Smooth muscle cell of the coronary artery (primary cell): ENCODE data around the gene PFDN1. TPM values are rescaled to one million over a fixed set of nuclear protein-coding genes. Genes with fewer than 3 reads are reported as not detected.

Experiments used
- total RNA-seq: library from RNA; depleted of rRNA; stranded (reverse); fragments of >200 nt; gene quantifications from 2 replicates; pipeline ENCODE4 v1.2.3, GENCODE V29; 2014; ENCODE audit warnings: low replicate concordance

The PFDN1 gene, protein sequence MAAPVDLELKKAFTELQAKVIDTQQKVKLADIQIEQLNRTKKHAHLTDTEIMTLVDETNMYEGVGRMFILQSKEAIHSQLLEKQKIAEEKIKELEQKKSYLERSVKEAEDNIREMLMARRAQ
- 21.6 and 48.4 TPM in 2 replicates for total RNA-seq

GRCh38 chr5:140302786-140303639, at the start of gene PFDN1:
PFDN1 (minus strand) TSS chr5:140303101; CDS start chr5:140303073, 28 bp downstream.

GRCh38 chr5:140346348-140347221, 43.7 kb upstream of the PFDN1 start, which contains the start of gene HBEGF:
HBEGF (minus strand) TSS chr5:140346603; CDS start chr5:140346328, 275 bp downstream.

Other genes with a start within 250 kb of the PFDN1 start
- gene PURA, start 189.0 kb downstream of the PFDN1 start, total RNA-seq = 21.7 and 45.7 TPM in 2 replicates
- gene IGIP, start 177.2 kb downstream of the PFDN1 start, total RNA-seq = 9.3 and 9.5 TPM in 2 replicates
- gene CYSTM1, start 127.9 kb downstream of the PFDN1 start, total RNA-seq = 17.2 and 21.9 TPM in 2 replicates
- 1.3 and 12.0 TPM in 2 replicates for gene HBEGF, start 43.5 kb upstream of the PFDN1 start, total RNA-seq
- gene SLC4A9, start 57.1 kb upstream of the PFDN1 start, total RNA-seq = not detected in 2 replicates
- 46.5 and 61.1 TPM in 2 replicates for gene ANKHD1, start 98.7 kb upstream of the PFDN1 start, total RNA-seq
- 0.90 and 3.7 TPM in 2 replicates for gene EIF4EBP3, start 244.6 kb upstream of the PFDN1 start, total RNA-seq